ENCODE results near the gene OLFM1. TPM values are rescaled to one million over a fixed set of nuclear protein-coding genes. Genes with fewer than 3 reads are reported as not detected.
"Not testable (repeated sequence)": the region's sequence is repeated elsewhere in the genome, so short reads cannot be mapped to it uniquely, and the experiment has no call there.

Gene OLFM1
- total RNA-seq, 1 donor from 2014 or later, result 8.0 TPM

GRCh38 chr9:135158564-135158937 lies 71.1 kb downstream of the OLFM1 start:
- H3K27me3 Mint-ChIP-seq, result peaks cover 58% of the 10 kb centered on the region
- no peak for DNase-seq (ENCODE audit: extremely low spot score, unreplicated experiment)
- no peak overlapping the region for H3K4me3 Mint-ChIP-seq
- H3K9me3 Mint-ChIP-seq, result no peaks in the 10 kb centered on the region
- H3K27ac Mint-ChIP-seq, result no peak overlapping the region
- no peaks in the 10 kb centered on the region for H3K4me1 Mint-ChIP-seq (ENCODE audit: unreplicated experiment)
- H3K36me3 Mint-ChIP-seq, result no peaks in the 10 kb centered on the region
- no peak for TF ChIP-seq CTCF (conservative IDR thresholded peaks at IDR 0.05)

- TF ChIP-seq CTCF (conservative IDR thresholded peaks at IDR 0.05), result no peak
- Mint-ChIP-seq H3K36me3 (no peaks in the 10 kb centered on the region), H3K9me3 (no peaks in the 10 kb centered on the region), H3K27me3 (peaks cover 58% of the 10 kb centered on the region), H3K4me1 (ENCODE audit: unreplicated experiment) (no peaks in the 10 kb centered on the region), H3K27ac (no peak overlapping the region), H3K4me3 (no peak overlapping the region)
- DNase-seq (ENCODE audit: extremely low spot score, unreplicated experiment), result no peak
Measured at GRCh38 chr9:135159801-135160200, 72.3 kb downstream of the OLFM1 start.

GRCh38 chr9:135160862-135161261 lies 73.4 kb downstream of the OLFM1 start:
- H3K4me3 Mint-ChIP-seq, result no peak overlapping the region
- H3K27ac Mint-ChIP-seq, result no peak overlapping the region
- TF ChIP-seq CTCF (conservative IDR thresholded peaks at IDR 0.05), result no peak
- DNase-seq (ENCODE audit: extremely low spot score, unreplicated experiment), result no peak
- peaks cover 69% of the 10 kb centered on the region for H3K27me3 Mint-ChIP-seq
- no peaks in the 10 kb centered on the region for H3K36me3 Mint-ChIP-seq
- H3K4me1 Mint-ChIP-seq (ENCODE audit: unreplicated experiment), result no peaks in the 10 kb centered on the region
- no peaks in the 10 kb centered on the region for H3K9me3 Mint-ChIP-seq

- DNase-seq (ENCODE audit: extremely low spot score, unreplicated experiment); H3K27ac Mint-ChIP-seq; H3K36me3 Mint-ChIP-seq; H3K4me3 Mint-ChIP-seq; H3K4me1 Mint-ChIP-seq (ENCODE audit: unreplicated experiment); H3K9me3 Mint-ChIP-seq: not testable (repeated sequence)
- peaks cover 73% of the 10 kb centered on the region for H3K27me3 Mint-ChIP-seq
Measured at GRCh38 chr9:135162599-135162998, 75.1 kb downstream of the OLFM1 start.

GRCh38 chr9:135163023-135163780 lies 75.7 kb downstream of the OLFM1 start:
- H3K27ac Mint-ChIP-seq, result no peak overlapping the region
- no peak for DNase-seq (ENCODE audit: extremely low spot score, unreplicated experiment)
- no peaks in the 10 kb centered on the region for H3K4me1 Mint-ChIP-seq (ENCODE audit: unreplicated experiment)
- H3K36me3 Mint-ChIP-seq, result no peaks in the 10 kb centered on the region
- H3K27me3 Mint-ChIP-seq, result peaks cover 71% of the 10 kb centered on the region
- TF ChIP-seq CTCF (conservative IDR thresholded peaks at IDR 0.05), result no peak
- no peaks in the 10 kb centered on the region for H3K9me3 Mint-ChIP-seq
- no peak overlapping the region for H3K4me3 Mint-ChIP-seq

GRCh38 chr9:135164036-135164435 lies 76.6 kb downstream of the OLFM1 start:
- Mint-ChIP-seq H3K4me1 (ENCODE audit: unreplicated experiment) (no peaks in the 10 kb centered on the region), H3K27ac (no peak overlapping the region), H3K27me3 (peaks cover 76% of the 10 kb centered on the region), H3K9me3 (no peaks in the 10 kb centered on the region), H3K4me3 (no peak overlapping the region), H3K36me3 (no peaks in the 10 kb centered on the region)
- TF ChIP-seq CTCF (conservative IDR thresholded peaks at IDR 0.05), result no peak
- no peak for DNase-seq (ENCODE audit: extremely low spot score, unreplicated experiment)

Data from type B pancreatic cell (in vitro differentiated cells).